Kidney (tissue), 14 donors: ENCODE measurements around the gene NXPH4. TPM values are rescaled to one million over a fixed set of nuclear protein-coding genes. Genes with fewer than 3 reads are reported as not detected.
A peak's percentile ranks its signal among the peaks of the same experiment; 100 is the strongest.

Source experiments
- DNase-seq, 5 donors: peaks; one replicate each; pipeline ENCODE4 v3.0.0-alpha.2; 2013 to 2020
- FAIRE-seq: peaks from 2 replicates; lab custom pipeline; 2012; peaks lifted over from hg19 to GRCh38; lab: Jason Lieb, UNC
- H3K27ac ChIP-seq, 2 donors: one replicate each; pipeline ENCODE4 v1.7.0; 2013; ENCODE audit warnings: low read depth in 2 of 2, low read length in 2 of 2, inconsistent platforms in 1 of 2
- H3K27me3 ChIP-seq: one replicate; pipeline ENCODE4 v1.7.1; 2013; ENCODE audit warnings: low read length, inconsistent platforms; ENCODE audit not compliant: control insufficient read depth, insufficient read depth
- H3K36me3 ChIP-seq, 3 donors: one replicate each; pipeline versions ENCODE4 v1.7.0 to v1.7.1; 2013; ENCODE audit warnings: low read length in 3 of 3, control low read depth in 1 of 3, inconsistent platforms in 1 of 3; ENCODE audit not compliant: insufficient read depth in 3 of 3, control insufficient read depth in 2 of 3
- H3K4me1 ChIP-seq, 3 donors: one replicate each; pipeline versions ENCODE4 v1.7.0 to v1.7.1; 2013; ENCODE audit warnings: low read length in 3 of 3, inconsistent platforms in 1 of 3, low read depth in 1 of 3; ENCODE audit not compliant: control insufficient read depth in 2 of 3, insufficient read depth in 2 of 3
- H3K4me3 ChIP-seq, 3 donors: one replicate each; pipeline versions ENCODE4 v1.7.0 to v1.8.1; 2013; ENCODE audit warnings: low read length in 3 of 3, control low read depth in 1 of 3, inconsistent platforms in 1 of 3
- H3K9ac ChIP-seq, 3 donors: one replicate each; pipeline versions ENCODE4 v1.7.0 to v1.7.1; 2013; ENCODE audit warnings: low read length in 3 of 3, control low read depth in 1 of 3, inconsistent platforms in 1 of 3
- H3K9me3 ChIP-seq, 3 donors: one replicate each; pipeline versions ENCODE4 v1.7.0 to v1.7.1; 2013; ENCODE audit warnings: low read length in 3 of 3, control low read depth in 1 of 3, inconsistent platforms in 1 of 3; ENCODE audit not compliant: control insufficient read depth in 2 of 3, insufficient read depth in 1 of 3
- CTCF ChIP-seq: IDR thresholded peaks from 3 replicates; pipeline ENCODE4 v1.5.1; 2012; ENCODE audit warnings: mild to moderate bottlenecking, moderate library complexity, borderline replicate concordance; ENCODE audit not compliant: insufficient read depth; ENCODE audit errors: extremely low read depth
- intact Hi-C: fragments of 100-400 bp; cut with DNase I; formaldehyde crosslinking; loops from one replicate; pipeline ENCODE4 v1.11.1; 2022
- polyA plus RNA-seq: library from polyadenylated mRNA; stranded (reverse); fragments of 350-450 nt; fragmentation: Illumina TruSeq; extraction: RNeasy Lipid Tissue Mini Kit (QIAGEN cat#74804); gene quantifications from one replicate; pipeline ENCODE4 v1.2.3, GENCODE V29; 2014; ENCODE audit warnings: low read depth, low replicate concordance; ENCODE audit not compliant: insufficient read depth
- total RNA-seq: library from RNA; stranded (reverse); fragmentation: NEBNext Ultra II Directional; extraction: Animal tissue kit (Norgen Biotek cat#: 25700); gene quantifications from one replicate; pipeline ENCODE4 v1.2.1, GENCODE V29; 2021
- donor health status: control.
- donor health status: control.
- donor health status: control.
- donor health status: control.
- donor health status: control.
- donor health status: DM: yes; HTN: yes; CAD: no.
- donor health status: Normal renal cell carcinoma (clear cell type).

Gene NXPH4
- total and polyA plus RNA-seq, 2 donors from 2014 or later = 0.16 to 0.71 TPM

GRCh38 chr12:57240926-57241401 lies 24.4 kb downstream of the NXPH4 start:
- peak overlapping the region in 1 of 3 donors; percentile 16 for H3K4me3 ChIP-seq
- peak in 2 of 5 donors; percentile 35 to 76 for DNase-seq
- H3K27me3 ChIP-seq = peaks cover 35% of the 10 kb centered on the region
- intact Hi-C loops = no loop called here
- H3K4me1 ChIP-seq = peaks cover 3 to 35% (median 4%) of the 10 kb centered on the region in 3 donors
- no peaks in the 10 kb centered on the region for H3K9me3 ChIP-seq
- no peak overlapping the region for H3K9ac ChIP-seq
- H3K27ac ChIP-seq = no peak overlapping the region
- FAIRE-seq = no peak
- H3K36me3 ChIP-seq = no peaks in the 10 kb centered on the region
- TF ChIP-seq CTCF = no peak

- DNase-seq = peak in 1 of 5 donors; percentile 69
These were observed 25.1 kb downstream of the NXPH4 start for GRCh38 chr12:57241402-57242310.

GRCh38 chr12:57242329-57242690 lies 25.7 kb downstream of the NXPH4 start:
- FAIRE-seq = no peak
- no peaks in the 10 kb centered on the region for H3K36me3 ChIP-seq
- no peak overlapping the region for H3K4me3 ChIP-seq
- H3K9me3 ChIP-seq = no peaks in the 10 kb centered on the region
- peaks cover 3 to 35% (median 4%) of the 10 kb centered on the region in 3 donors for H3K4me1 ChIP-seq
- no peak overlapping the region for H3K9ac ChIP-seq
- intact Hi-C loops = no loop called here
- no peak for TF ChIP-seq CTCF
- peaks cover 32% of the 10 kb centered on the region for H3K27me3 ChIP-seq
- no peak overlapping the region for H3K27ac ChIP-seq
- no peak for DNase-seq

More at GRCh38 chr12:57241402-57242310, 25.1 kb downstream of the NXPH4 start:
- Histone ChIP-seq H3K9ac (no peak overlapping the region), H3K4me1 (peaks cover 3 to 35% (median 4%) of the 10 kb centered on the region in 3 donors), H3K36me3 (no peaks in the 10 kb centered on the region), H3K9me3 (no peaks in the 10 kb centered on the region), H3K27me3 (peaks cover 35% of the 10 kb centered on the region), H3K4me3 (no peak overlapping the region), H3K27ac (no peak overlapping the region)
- intact Hi-C loops = no loop called here
- no peak for FAIRE-seq
- TF ChIP-seq CTCF = no peak
